GM21529 (cell line): ENCODE measurements around the gene ZNF723.
"Not testable (repeated sequence)": the region's sequence is repeated elsewhere in the genome, so short reads cannot be mapped to it uniquely, and the experiment has no call there.

ENCODE experiments used
- ATAC-seq: cut with Tn5 transposase; IDR thresholded peaks from one replicate; pipeline ENCODE4 v1.9.1; 2021; ENCODE audit not compliant: unreplicated experiment

The ZNF723 gene

GRCh38 chr19:22832031-22832762 lies at the start of gene ZNF723:
TSS of gene ZNF723 (plus strand) at chr19:22832291. CDS start at chr19:22832380, 89 bp downstream.
- ATAC-seq = no peak

GRCh38 chr19:22783651-22784410 lies 48.3 kb upstream of the ZNF723 start, which contains the start of gene ZNF99:
TSS of gene ZNF99 (minus strand) at chr19:22784151. CDS start at chr19:22784016, 135 bp downstream.
- ATAC-seq = no peak

GRCh38 chr19:22792863-22793262 lies 39.2 kb upstream of the ZNF723 start:
- ATAC-seq = not testable (repeated sequence)

- ATAC-seq = no peak
Observed at GRCh38 chr19:22797040-22797439, 35.1 kb upstream of the ZNF723 start.

GRCh38 chr19:22806418-22806817 lies 25.7 kb upstream of the ZNF723 start:
- no peak for ATAC-seq

DNA sequence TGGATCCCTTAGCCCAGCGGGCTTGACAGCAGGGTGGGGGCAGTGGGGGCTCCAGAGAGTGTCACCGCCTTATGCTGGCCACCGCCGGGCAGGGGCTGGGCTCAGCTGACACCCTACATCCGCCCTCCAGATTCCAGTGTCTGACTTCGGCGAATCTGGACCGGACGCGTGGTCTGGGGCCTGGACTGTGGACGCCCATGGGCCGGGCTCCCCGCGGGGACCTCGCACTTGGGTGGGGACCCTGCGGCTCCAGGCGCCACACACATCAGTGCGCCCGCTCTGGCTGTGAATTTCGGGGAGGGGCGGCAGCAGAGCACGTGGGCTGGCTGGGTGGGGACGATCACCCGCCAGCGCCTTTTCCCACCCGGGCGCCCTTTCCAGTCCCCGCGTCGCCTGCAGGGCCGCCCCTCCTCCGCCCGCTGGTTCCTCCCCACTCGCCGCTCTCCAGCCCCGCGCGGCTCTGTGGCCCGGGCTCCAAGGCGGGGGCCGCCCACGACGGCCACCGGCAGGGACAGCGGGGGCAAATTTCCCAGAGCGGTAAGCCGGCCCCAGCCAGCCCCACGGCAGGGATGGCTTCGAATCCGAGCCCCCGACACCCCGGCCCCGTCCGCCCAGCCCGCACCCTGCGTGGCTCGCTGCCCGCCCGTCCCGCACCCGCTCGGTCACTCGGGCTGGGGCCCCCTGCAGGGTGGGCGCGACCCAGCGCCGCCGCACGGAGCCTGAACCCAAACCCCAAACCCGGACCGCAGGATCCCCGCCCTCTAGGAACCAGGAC lies 24.8 kb upstream of the ZNF723 start:
- ATAC-seq = no peak

GRCh38 chr19:22814124-22814523 lies 18.0 kb upstream of the ZNF723 start:
- no peak for ATAC-seq

DNA sequence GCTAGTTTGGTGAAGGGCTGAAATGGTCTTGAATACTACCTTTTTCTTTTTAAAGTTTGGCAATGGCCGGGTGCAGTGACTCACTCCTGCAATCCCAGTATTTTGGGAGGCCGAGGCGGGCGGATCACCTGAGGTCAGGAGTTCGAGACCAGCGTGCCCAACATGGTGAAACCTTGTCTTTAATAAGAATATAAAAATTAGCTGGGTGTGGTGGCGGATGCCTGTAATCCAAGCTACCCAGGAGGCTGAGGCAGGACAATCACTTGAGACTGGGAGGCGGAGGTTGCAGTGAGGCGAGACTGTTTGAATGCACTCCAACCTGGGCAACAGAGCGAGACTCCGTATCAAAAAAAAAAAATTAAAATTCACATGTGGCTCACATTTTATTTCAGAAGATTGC lies 880 bp upstream of the ZNF723 start:
- ATAC-seq = no peak

GRCh38 chr19:22857713-22858320 lies 25.7 kb downstream of the ZNF723 start:
- not testable (repeated sequence) for ATAC-seq

- ATAC-seq = no peak
Observed at GRCh38 chr19:22882797-22883196, 50.7 kb downstream of the ZNF723 start.

DNA sequence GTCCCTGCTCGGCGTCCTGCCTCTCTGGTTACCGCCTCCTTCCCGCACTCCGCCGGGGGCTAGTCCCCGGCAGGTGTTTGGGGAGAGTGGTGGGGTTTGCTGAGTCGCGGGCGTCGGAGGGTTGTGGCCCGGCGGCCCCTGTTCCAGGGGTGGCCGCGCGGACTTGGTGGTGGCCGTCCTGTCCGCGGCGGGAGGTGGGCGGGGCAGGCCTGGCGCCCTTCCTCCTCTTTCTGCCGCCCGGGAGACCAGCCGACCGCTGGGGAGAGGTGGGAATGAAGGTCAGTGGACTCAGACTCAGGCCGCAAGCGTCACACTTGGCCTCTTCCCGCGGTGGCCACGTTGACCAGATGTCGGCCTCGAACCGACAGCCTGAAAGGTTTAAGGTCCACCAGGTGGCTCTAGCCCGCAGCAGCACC lies 61.8 kb downstream of the ZNF723 start:
- no peak for ATAC-seq

- no peak for ATAC-seq
Observed at GRCh38 chr19:22901431-22902130, 69.5 kb downstream of the ZNF723 start.
